Adrenal gland (tissue), 5 donors: Measurements from ENCODE around the gene SLC66A1.

ENCODE experiments used
- CTCF ChIP-seq, 6 experiments: fragments of 450-650 bp in 4 of 6; fragments of 200-600 bp in 2 of 6; sonication (generic) in 1 of 6; IDR thresholded peaks; 1 replicate in 5 of 6; 2 replicates in 1 of 6; pipeline versions ENCODE4 v1.5.1 to v1.8.0; 2016 to 2021; ENCODE audit warnings: antibody characterized with exemption in 6 of 6, mild to moderate bottlenecking in 2 of 6, moderate library complexity in 1 of 6
- POLR2A ChIP-seq, 2 donors: fragments of 450-650 bp; IDR thresholded peaks; one replicate each; pipeline ENCODE4 v1.6.1; 2017; ENCODE audit warnings: antibody characterized with exemption in 2 of 2, mild to moderate bottlenecking in 2 of 2, moderate library complexity in 1 of 2
- donor health status: DM: no; HTN: no; CAD: no.

- TF ChIP-seq CTCF (IDR thresholded peaks at IDR 0.05): no peak
- no peak for TF ChIP-seq POLR2A (IDR thresholded peaks at IDR 0.05)
These were observed 2.1 kb upstream of the SLC66A1 start for GRCh38 chr1:19310061-19310460.
